ENCODE measurements around the gene VGLL4.

VGLL4 gene

DNA sequence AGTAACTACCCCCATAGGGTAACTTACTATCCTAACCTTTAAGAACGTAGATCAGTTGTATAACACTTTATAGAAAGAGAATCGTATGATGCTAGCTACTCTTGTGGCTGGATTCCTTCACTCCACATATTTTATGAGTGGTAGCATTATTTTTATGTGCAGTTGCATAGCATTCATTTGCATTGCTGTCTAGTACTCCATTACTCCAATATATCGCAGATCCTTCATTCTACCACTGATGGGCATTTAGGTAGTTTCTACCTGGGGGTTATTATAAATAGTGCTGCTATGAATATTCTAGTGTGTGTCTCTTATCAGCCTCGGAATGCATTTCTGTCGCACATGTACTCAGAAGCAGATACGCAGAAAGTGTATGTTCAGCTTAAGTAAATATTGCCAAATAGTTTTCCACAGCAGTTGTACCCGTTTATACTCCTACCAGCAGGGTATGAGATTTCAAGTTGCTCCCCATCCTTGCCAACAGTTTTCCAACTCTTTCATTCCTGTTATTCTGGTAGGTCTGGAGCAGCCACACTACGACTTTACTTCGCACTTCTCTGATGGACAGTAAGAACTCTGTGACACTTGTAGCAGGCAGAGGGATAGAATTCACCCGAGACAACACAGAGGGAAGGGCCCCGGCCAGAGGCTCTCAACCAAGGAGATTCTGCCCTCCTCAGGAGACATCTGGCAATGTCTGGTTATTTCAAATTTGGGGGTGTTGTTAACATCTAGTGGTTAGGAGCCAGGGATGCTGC lies 9.8 kb upstream of the VGLL4 start:
- in situ Hi-C loops (cut with HindIII; ENCODE audit: low sequenced_read_pairs), result no loop called here

DNA sequence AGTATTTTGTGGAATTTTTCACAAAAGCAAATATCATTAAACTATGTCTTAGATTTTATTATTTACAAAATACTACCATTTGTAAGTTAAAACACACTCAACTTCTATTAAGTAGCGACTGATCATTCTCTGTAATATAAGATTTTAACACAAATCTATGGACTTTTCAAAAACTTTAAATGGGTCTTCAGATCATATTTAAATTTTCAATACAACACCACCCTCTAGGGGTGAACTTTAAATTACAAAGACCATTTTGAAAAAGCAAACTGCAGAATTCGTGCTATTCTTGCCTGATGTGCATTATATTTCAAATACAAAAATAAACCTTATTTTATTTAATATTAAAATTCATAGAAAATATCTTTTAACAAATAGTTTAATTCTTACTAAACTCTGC lies 8.2 kb upstream of the VGLL4 start:
- in situ Hi-C loops (cut with HindIII; ENCODE audit: low sequenced_read_pairs), result no loop called here

DNA sequence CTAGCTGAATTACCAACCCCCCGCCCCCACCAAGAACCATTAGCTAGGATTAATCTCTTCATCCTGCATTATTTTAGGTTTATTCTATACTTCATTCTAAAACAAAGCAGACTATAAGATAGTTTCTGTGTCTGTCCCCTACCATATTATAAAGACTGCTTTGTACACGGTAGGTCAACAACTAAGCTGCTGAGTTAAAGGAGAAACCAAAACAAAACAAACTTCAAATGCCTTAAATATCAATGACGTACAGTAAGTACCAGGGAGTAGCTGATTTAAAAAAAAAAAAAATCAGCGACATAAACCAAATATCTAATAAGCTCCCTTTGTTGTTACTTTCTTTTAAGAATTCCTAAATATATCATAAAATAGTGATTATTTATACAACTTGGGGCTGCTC lies 7.8 kb upstream of the VGLL4 start:
- in situ Hi-C loops (cut with HindIII; ENCODE audit: low sequenced_read_pairs), result no loop called here

DNA sequence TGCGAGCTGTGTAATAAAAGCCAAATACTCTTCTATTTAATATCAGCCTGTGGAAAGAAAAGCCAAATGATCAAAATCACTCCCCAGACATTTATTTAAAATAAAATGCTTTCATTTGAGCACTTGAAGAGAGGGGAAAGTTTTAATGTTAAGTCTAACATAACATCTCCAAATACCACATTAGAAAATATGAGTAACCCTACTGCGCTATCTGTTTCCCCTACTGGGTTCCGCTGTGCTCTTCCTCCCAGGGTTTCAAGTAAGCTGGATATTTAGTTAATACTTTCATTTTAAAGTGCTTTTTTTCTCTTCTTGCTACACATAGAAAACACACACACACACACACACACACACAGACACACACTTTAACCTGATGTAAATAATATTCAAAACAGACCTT lies 6.7 kb upstream of the VGLL4 start:
- in situ Hi-C loops (cut with HindIII; ENCODE audit: low sequenced_read_pairs), result no loop called here

DNA sequence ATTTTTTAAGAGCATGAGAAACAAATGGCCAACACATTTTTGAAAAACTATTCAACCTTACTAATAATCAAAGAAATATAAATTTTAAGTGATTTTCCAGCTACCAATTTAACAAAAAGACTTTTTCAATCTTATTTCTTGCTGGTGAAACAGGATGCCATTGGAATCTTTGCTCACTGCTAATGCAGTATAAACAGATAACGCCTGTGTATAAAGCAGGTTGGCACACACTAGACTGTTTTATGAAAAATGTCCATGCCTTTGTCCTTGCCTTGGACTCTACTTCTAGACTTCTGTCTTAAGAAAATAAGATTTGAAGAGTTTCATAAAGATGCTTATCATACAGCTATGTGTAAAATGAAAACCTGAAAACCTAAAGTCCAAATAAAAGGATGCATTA lies 5.0 kb upstream of the VGLL4 start:
- in situ Hi-C loops (cut with HindIII; ENCODE audit: low sequenced_read_pairs), result no loop called here

DNA sequence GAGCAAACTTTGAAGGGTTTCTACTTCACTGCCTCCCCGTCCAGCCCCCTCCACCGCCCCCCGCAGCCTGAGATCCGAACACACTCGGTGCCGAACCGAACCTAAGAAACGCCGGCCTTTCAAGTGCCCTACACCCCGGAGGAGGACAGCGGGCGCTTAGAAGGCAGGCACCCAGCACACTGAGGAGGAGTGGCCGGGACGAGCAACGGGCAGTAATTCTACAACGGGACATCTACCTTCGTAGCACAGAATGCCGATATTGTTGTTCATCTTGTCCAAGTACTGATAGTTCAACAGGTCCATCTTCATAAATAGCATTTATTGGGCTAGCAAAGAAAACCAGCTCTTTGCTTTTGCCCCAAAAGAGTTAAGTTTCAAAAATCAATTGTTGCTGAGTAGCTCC lies 513 bp downstream of the VGLL4 start:
- in situ Hi-C loops (cut with HindIII; ENCODE audit: low sequenced_read_pairs), result no loop called here

DNA sequence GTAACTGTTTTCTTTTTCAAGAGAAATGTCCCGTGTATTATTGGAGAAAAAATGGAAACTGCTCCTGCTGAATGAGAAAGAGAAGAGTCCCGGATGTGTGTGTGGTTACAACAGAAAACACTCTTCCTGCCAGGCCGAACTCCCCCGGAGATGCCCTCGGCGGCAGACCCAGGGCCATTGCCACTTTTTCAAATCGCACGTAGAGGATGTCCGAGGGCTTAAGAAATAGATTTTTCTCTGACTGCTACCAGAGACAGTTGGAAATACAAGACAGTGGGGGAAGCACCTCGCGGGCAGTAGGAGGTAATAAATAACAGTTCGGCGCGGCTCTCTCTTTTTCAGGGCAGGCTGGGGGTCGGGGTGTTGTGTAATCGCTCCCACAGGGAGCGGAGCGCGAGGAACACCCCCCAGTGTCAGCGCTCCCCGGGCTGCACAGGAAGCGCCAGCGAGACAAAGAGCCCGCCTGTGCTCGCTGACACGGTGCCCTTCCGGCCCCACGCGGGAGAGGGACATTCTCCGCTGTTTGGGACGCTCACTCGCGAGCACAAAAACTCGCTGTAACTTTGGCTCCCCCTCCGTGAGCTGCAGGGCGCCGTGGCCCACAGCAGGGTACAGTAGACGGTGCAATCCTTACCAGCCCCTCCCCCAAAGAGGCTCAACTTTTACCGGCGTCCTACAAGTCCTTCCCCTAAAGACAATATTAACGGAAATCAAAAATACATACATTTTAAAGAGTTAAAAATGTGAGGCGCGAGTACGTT lies 1.1 kb downstream of the VGLL4 start:
- in situ Hi-C loops (cut with HindIII; ENCODE audit: low sequenced_read_pairs), result no loop called here

DNA sequence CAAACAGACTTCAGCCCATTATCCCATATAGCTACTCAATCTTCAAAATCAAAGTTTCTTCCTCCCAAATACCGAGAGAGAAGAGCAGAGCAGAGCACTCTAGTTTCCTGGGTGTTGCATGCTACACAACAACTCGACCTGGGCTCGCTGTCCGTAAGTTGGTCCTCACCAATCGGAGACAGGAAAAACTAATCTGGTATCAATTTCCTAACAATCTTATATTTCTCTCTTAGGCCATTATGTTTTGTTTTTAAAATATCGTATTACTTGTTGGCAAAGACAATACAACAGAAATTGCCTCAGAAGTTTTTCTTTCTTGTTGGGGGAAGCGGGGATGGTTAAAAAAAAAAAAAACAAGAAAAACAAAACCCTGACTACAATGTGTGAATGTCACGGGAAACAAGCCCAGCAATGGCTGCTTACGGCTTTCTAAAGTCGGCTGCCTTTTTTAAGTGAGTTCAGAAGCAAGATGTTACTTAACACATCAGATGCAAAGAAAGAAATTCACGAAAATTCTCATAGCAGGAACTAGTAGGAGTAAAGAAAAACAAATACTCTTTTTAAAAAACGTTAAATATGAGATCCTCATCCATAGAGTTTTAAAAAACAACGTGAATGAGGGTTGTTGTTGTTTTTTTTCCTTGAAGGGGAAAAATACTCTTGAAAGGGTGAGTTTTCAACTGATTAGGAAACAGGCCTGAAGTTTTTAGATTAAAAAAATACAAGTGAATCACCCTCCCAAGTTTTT lies 1.9 kb downstream of the VGLL4 start:
- in situ Hi-C loops (cut with HindIII; ENCODE audit: low sequenced_read_pairs), result no loop called here

DNA sequence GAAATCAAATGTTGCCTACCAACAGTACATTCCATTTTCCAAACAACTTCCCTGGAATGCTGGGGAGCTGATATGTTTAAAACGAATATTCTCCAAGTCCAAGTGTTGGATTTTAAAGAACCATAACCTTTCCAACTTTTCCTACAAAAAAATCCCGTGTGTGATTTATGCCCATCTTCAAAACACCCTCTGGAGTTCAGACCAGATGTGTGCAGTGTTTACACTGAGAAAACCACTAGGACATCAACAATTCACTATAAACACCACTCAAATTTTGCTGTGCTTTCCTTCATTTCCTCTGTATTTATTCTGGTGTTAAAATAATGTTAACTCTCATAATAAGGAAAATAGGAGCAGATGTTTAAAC lies 2.4 kb downstream of the VGLL4 start:
- in situ Hi-C loops (cut with HindIII; ENCODE audit: low sequenced_read_pairs), result no loop called here

DNA sequence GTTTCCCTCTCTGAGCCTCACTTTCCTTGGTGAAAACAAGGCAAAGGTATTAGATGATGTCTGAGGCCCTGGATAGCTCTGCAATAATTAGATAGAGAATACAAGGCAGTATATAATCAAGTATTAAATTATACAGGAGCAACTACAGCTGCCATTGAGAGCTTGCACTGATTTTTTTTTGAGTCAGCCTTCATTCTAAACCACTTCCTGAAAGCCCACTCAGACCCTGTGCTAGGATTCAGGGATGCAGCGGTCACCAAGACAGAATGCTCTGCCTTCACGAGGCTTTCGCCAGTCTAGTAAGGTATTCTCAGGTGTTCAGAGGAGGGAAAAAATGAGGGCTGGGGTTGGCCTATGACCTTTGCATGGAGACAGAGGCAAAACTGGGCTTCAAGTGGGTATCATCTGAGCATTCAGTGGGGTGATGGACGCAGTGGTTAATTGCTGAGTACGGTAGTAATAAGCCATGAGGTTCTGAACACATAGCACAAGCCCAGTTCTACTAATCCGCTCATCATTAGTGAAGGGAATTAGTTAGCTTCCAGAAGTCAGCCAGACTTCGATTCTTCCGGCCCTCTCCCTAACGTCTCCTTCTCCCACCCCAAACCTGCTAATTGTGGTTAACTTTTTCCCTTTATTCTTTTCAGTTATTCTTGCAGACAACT lies 3.6 kb downstream of the VGLL4 start:
- in situ Hi-C loops (cut with HindIII; ENCODE audit: low sequenced_read_pairs), result no loop called here

DNA sequence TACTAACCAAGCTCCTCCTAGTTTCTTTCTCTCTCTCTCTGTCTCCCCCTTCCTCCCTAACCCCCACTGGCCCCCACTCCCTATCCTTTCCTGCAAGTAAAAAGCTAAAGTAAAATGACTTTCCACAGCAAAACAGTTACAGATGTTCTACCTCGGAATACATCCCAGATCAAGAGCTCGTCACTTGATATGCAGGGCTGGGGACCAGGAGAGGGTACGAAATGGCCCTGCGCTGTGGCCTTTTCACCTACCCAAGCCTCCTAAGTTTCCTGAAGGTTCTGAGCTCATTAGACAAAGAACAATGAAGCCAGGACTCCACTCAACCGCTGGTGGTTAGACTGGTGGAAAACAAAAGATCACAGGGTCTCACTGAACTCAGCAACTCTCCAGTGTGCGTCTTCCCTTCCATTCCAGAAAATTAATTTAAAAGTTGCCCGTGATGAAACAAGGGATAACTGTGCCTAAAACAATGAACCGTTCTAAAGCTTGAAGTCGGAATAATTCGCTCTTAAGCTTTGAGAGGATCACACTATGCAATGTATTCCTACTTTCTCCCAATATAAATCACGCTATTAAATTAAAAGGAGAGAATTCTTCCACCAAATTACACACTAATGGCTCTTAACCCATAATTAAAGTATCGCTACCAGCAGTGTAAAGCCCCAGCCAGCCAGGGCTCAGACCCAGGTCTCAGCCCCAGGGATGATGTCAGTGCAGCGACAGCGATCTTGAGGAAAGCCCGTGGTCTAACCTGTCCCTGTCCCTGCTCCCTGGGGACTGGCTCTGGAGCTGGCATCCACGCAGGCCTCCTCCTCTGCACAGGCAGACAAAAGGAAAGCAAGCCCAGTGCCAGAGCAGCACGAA lies 5.0 kb downstream of the VGLL4 start:
- in situ Hi-C loops (cut with HindIII; ENCODE audit: low sequenced_read_pairs), result no loop called here

DNA sequence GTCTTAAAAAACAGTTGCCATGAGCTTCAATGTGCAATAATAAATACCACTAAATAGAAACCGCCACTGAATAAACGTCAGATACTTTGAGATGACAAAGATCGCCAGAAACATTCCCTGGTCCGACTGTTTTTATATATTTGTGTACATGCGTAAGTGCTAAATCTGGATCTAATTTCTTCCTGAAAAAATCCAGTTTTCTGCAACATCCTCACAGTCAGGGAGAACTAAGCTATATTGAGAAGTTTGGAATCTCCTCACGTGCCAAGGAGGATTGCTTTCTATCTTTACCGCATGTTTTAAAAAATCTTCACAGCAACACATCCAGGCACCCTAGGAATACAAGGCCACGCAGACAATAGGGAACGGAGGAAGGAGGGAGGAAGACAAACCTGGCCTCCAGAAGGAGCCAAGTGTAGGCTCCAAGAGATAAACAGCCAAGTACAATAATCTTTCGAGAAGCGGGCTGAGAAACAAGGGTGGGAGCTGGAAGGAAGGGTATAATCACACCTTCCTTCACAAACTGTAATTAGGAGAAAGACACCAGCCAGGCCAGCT lies 5.7 kb downstream of the VGLL4 start:
- in situ Hi-C loops (cut with HindIII; ENCODE audit: low sequenced_read_pairs), result no loop called here

DNA sequence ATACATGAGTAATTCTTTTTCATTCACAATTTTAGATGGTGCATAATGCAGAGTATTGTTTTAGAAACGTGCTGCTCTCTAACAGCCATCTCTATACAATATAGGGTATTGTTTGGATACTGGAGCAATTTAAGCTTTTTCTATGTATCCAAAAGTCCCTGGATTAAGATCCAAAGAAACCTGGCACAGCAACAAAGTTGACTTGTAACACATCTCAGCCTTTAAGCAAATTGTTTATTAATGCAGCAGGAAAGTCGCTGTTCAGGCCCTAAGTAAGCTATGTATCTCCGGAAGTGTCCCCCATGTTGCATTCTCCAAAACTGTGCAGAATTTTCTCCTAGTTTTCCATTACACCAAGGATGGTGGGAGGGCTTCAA lies 7.3 kb downstream of the VGLL4 start:
- in situ Hi-C loops (cut with HindIII; ENCODE audit: low sequenced_read_pairs), result no loop called here

DNA sequence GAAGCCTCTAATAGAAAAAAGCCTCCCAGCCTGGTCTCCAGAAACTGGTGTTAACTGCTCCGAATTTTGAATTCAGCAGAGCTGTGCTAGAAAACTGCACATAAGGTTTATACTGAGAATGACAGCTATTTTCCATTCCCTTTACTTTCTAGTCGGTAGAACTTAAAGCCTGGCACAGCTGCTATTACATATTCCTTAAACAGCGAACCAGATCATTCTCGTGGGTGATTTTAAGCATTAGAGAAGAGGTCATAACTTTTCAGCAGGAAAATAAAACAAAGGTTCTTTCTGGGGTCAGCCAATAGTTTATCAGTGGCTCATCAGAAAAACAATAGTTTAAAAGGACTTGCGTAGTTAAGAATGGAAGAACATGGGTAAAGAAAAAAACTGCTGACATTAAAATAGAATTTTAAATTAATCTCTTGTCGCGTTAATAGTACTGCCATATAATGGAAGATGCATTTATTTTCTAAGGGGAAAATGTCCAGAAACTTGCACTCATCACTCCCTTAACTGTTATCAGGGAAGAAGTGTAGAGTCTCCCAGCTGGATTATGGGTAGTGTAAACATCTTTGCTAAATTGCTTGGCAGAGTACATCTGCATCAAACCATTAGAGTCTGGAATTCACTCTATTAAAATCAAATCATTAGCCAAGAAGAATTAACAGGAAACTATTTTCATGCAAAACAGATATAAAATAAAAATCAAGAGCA lies 7.9 kb downstream of the VGLL4 start:
- in situ Hi-C loops (cut with HindIII; ENCODE audit: low sequenced_read_pairs), result no loop called here

DNA sequence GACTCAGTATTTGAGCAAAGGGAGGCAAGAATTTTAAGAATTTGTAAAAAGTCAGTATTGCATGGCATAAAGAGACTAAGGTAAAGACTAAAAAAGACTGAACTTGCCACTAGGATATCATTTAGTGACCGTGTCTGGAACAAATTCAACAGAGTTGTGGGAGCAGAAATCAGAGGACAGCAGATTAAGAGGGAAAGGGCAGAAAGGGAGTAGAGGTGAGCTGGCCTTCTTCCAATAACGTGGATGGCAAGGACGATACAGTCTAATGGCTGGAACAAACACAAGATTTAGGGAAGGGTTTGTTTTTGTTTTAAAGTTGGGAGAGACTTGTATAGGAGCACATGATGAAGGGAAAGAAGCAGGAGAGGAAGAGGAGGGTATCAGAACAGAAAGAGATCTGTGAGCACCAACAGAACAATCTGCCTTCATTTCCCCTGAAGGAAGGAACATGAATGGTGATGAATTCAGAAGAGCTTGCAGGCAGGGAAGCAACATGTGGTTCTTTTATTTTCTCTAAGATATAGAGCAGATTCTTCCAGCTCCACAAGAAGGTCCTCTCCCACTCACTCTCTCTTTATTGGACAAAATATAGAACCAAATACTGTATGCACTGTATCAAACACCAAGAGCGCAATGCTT lies 8.6 kb downstream of the VGLL4 start:
- in situ Hi-C loops (cut with HindIII; ENCODE audit: low sequenced_read_pairs), result no loop called here

DNA sequence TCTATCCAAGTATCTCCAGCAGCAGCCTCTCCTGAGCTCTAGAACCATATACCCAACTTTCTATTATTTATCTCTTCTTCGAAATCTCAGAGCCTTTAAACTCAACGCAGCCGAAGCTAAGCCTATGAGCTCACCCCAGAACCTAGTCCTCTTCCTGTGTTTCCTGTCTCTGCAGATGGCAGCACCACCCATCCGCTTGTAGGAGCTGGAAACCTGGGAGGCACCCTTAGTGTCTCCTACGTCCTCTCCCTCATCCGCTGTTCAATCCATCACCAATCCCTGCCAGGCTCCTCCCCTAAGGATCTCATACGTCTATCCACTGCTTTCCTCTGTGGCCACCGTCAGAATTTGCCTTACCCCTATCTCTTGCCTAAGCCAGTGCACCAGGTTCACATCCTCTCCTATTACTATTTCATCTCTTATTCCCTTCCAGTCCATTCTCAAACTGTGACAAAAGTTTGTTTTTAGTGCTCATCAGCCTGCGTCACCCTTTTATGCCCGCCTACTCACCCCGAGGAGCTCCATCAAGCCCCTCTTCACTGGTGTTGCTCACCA lies 9.6 kb downstream of the VGLL4 start:
- in situ Hi-C loops (cut with HindIII; ENCODE audit: low sequenced_read_pairs), result no loop called here

DNA sequence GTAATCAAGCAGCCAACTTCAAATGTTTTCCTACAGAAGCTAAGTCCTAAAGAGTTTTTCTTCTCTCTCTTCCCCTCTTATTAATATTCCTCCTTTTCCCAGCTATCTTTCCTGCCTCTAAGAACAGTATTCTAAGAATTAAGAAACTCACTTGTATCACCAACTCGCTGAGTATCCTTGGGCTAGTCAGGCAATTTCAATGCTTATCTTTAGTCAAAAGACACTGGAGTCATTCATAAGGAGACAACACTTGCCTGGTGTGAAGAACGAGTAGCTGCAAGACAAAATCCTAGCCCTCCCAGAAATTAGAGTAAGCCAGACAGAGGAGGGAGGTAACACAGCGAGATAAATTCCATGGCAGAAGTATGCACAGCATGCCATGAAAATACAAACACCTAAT lies 10.7 kb downstream of the VGLL4 start:
- in situ Hi-C loops (cut with HindIII; ENCODE audit: low sequenced_read_pairs), result no loop called here

DNA sequence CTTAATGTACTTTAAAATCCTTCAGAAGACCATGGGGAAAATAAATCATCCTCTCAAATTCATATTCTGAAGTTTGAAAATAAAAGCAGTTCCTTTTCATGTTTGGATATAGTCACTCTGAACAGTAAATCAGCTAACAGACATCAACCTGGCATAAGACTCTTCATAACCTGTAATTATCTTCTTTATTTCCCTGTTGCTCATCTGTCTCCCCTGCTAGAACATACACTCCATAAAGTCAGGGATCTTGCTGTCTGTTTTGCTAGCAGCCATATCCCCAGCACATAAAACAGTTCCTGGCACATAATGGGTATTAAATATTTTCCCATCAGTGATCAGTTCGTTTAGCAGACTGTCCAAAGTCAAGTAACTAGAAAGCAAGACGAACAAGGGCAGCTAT lies 11.2 kb downstream of the VGLL4 start:
- in situ Hi-C loops (cut with HindIII; ENCODE audit: low sequenced_read_pairs), result no loop called here

DNA sequence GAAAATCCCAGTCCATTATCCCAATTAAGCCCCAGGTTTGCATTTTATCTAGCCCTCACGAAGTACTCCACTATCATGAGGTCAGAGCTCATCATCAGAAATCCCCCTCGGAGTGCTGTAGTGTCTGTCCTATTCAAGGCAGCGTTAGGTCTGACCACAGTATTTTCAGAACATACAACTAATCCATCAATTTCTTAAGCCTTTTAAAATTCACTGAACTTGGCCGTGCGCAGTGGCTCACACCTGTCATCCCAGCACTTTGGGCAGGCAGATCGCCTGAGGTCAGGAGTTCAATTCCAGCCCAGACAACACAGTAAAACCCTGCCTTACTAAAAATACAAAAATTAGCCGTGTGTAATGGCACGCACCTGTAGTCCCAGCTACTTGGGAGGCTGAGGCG lies 11.9 kb downstream of the VGLL4 start:
- in situ Hi-C loops (cut with HindIII; ENCODE audit: low sequenced_read_pairs), result no loop called here
